Breast epithelium (tissue), 3 donors: Measurements from ENCODE around the gene REPIN1.

Experiments used
- CTCF ChIP-seq, 3 donors: fragments of 450-650 bp; IDR thresholded peaks; one replicate each; pipeline ENCODE4 v1.5.1; 2016 to 2017; ENCODE audit warnings: antibody characterized with exemption in 3 of 3, mild to moderate bottlenecking in 3 of 3, moderate library complexity in 3 of 3
- POLR2A ChIP-seq: fragments of 450-650 bp; IDR thresholded peaks from one replicate; pipeline ENCODE4 v1.6.1; 2016; ENCODE audit warnings: antibody characterized with exemption, mild to moderate bottlenecking, moderate library complexity
- POLR2AphosphoS5 ChIP-seq, 3 donors: sonication (generic); formaldehyde crosslinking; IDR thresholded peaks; one replicate each; pipeline ENCODE4 v1.6.1; 2017; ENCODE audit warnings: antibody characterized with exemption in 3 of 3

GRCh38 chr7:150346922-150347321, 21.7 kb upstream of the REPIN1 start:
- no peak for TF ChIP-seq CTCF (IDR thresholded peaks at IDR 0.05)
- TF ChIP-seq POLR2A = no peak
- TF ChIP-seq POLR2AphosphoS5 (IDR thresholded peaks at IDR 0.05) = no peak
